Aorta (tissue), 5 donors: ENCODE measurements around the gene PDE3A. TPM values are rescaled to one million over a fixed set of nuclear protein-coding genes. Genes with fewer than 3 reads are reported as not detected.

Experiments
- ATAC-seq: fragments of 200-7000 bp; cut with Tn5 transposase; one replicate; pipeline ENCODE4 v1.9.1; 2022; ENCODE audit warnings: moderate library complexity; ENCODE audit not compliant: low FRiP score
- DNase-seq, 2 donors: peaks; one replicate each; pipeline ENCODE4 v3.0.0-alpha.2; 2020
- H3K27ac ChIP-seq, 2 donors: one replicate each; pipeline ENCODE4 v1.5.1; 2013; ENCODE audit warnings: low read length in 2 of 2, mild to moderate bottlenecking in 2 of 2, moderate library complexity in 2 of 2, control low read depth in 1 of 2, inconsistent platforms in 1 of 2, low read depth in 1 of 2
- H3K27me3 ChIP-seq, 2 donors: one replicate each; pipeline ENCODE4 v1.6.1; 2013; ENCODE audit warnings: control low read depth in 1 of 2, low read length in 1 of 2, mild to moderate bottlenecking in 1 of 2, moderate library complexity in 1 of 2; ENCODE audit not compliant: insufficient read depth in 2 of 2, control insufficient read depth in 1 of 2
- H3K36me3 ChIP-seq, 2 donors: one replicate each; pipeline ENCODE4 v1.6.1; 2013; ENCODE audit warnings: control low read depth in 1 of 2, low read length in 1 of 2, mild to moderate bottlenecking in 1 of 2; ENCODE audit not compliant: insufficient read depth in 2 of 2, control insufficient read depth in 1 of 2
- H3K4me1 ChIP-seq, 2 donors: one replicate each; pipeline ENCODE4 v1.6.1; 2013; ENCODE audit warnings: low read length in 2 of 2, control low read depth in 1 of 2, mild to moderate bottlenecking in 1 of 2, moderate library complexity in 1 of 2; ENCODE audit not compliant: insufficient read depth in 2 of 2, control insufficient read depth in 1 of 2
- H3K4me3 ChIP-seq, 2 donors: one replicate each; pipeline ENCODE4 v1.5.1; 2013; ENCODE audit warnings: low read length in 2 of 2, control low read depth in 1 of 2, mild to moderate bottlenecking in 1 of 2
- H3K9me3 ChIP-seq: one replicate; pipeline ENCODE4 v1.6.1; 2013; ENCODE audit warnings: mild to moderate bottlenecking, low read length; ENCODE audit not compliant: control insufficient read depth
- WGBS, 2 donors: extraction: QIAGEN DNeasy Blood & Tissue Kit; methylation state at CpG; one replicate each; pipeline ENCODE4 v1.1.7; 2013; 5-methylcytosine and 5-hydroxymethylcytosine counted together
- intact Hi-C, 2 donors: fragments of 100-400 bp; cut with DNase I; formaldehyde crosslinking; loops; one replicate each; pipeline versions ENCODE4 v1.14.2 to v1.15.0; 2022
- polyA plus RNA-seq, 2 donors: library from polyadenylated mRNA; stranded (reverse); fragments of 200-250 nt; gene quantifications; one replicate each; pipeline ENCODE4 v1.2.3, GENCODE V29; 2013
- total RNA-seq, 2 donors: library from RNA; stranded (reverse); fragmentation: NEBNext Ultra II Directional; extraction: Animal tissue kit (Norgen Biotek cat#: 25700); gene quantifications; one replicate each; pipeline ENCODE4 v1.2.1, GENCODE V29; 2021
- donor health status: healthy with polysubstance abuse.
- donor health status: Bipolar disorder and iron deficiency.
- donor health status: DM: no; HTN: no; CAD: no.
- donor health status: DM: no; HTN: no; CAD: no.
- donor health status: DM: yes; HTN: yes; CAD: no.

The PDE3A gene
- total and polyA plus RNA-seq, 4 donors = 7.4 to 99.3 (median 62.4) TPM

DNA sequence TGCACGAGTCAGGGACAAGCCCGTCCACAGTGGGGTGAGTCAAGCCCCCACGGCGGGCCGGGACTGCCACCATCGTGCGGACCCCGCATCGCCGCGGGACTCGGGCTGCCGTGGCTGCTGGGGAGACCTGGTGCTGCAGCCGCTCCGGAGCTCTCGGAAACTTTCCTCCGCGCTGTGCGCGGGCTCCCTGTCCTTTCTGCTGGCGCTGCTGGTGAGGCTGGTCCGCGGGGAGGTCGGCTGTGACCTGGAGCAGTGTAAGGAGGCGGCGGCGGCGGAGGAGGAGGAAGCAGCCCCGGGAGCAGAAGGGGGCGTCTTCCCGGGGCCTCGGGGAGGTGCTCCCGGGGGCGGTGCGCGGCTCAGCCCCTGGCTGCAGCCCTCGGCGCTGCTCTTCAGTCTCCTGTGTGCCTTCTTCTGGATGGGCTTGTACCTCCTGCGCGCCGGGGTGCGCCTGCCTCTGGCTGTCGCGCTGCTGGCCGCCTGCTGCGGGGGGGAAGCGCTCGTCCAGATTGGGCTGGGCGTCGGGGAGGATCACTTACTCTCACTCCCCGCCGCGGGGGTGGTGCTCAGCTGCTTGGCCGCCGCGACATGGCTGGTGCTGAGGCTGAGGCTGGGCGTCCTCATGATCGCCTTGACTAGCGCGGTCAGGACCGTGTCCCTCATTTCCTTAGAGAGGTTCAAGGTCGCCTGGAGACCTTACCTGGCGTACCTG lies 1.1 kb downstream of the PDE3A start:
- Histone ChIP-seq H3K27me3 (no peaks in the 10 kb centered on the region), H3K27ac (peak overlapping the region; percentile 35 to 52), H3K9me3 (no peaks in the 10 kb centered on the region), H3K4me1 (peaks cover 0 to 2% of the 10 kb centered on the region in 2 donors), H3K36me3 (no peaks in the 10 kb centered on the region), H3K4me3 (peak overlapping the region; percentile 84 to 95)
- ATAC-seq (peak; percentile 92), DNase-seq (peak; percentile 89 to 93)
- WGBS, 2 donors = 1% methylated on average over 57 to 63 of the region's 63 CpGs
- intact Hi-C loops = loop anchor here in 1 of 2 donors (5.0 to 10.0 kb wide), 4 partner anchors 92 to 615 kb away; no protein-coding TSS in a partner anchor

DNA sequence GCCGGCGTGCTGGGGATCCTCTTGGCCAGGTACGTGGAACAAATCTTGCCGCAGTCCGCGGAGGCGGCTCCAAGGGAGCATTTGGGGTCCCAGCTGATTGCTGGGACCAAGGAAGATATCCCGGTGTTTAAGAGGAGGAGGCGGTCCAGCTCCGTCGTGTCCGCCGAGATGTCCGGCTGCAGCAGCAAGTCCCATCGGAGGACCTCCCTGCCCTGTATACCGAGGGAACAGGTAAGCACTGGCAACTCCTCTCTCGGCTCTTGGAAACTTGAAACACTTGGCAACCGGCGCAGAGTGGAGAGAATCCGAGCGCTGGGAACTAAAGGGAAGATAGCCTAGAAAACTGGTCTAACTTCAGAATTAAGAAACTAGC lies 1.7 kb downstream of the PDE3A start:
- 0% methylated on average over 21 of the region's 21 CpGs for WGBS, 2 donors

DNA sequence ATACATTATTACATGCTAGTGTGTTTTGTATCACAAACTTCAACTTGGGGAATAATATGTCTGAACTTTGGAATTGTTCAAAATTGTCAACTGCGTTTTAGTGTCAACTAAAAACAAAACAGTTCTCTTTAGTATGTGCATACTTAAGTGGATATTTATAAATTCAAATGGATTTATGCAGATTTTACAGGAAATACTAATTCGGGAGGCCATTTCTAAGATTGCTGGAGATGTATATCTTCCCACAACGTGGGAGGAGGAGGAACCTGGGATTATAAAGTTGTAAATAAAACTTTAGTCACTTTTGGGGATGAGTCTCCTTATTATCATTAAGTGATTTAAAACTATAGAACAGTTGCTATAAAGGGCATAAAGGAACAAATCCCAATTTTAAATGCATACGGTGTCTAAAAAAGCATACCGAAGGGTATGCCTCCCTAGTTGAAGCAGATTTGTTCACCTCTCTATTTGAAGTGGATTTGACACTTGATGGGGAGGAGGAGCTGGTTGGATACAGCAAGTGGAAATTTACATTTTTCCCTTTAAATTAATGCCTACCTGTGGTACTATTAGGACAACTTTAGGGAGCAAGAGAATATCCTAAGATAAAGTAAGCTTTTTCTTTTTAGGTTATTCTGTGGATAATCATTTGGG lies 2.7 kb downstream of the PDE3A start:
- Histone ChIP-seq H3K27me3 (no peaks in the 10 kb centered on the region), H3K9me3 (no peaks in the 10 kb centered on the region), H3K36me3 (no peaks in the 10 kb centered on the region), H3K4me1 (peaks cover 0 to 3% of the 10 kb centered on the region in 2 donors), H3K4me3 (peak overlapping the region; percentile 84 to 95), H3K27ac (peak overlapping the region in 1 of 2 donors; percentile 36)
- ATAC-seq (no peak), DNase-seq (no peak)
- intact Hi-C loops = loop anchor here in 1 of 2 donors (5.0 kb wide), 1 partner anchor 231 kb away; no protein-coding TSS in a partner anchor
- 2 to 3% methylated on average over 5 of the region's 5 CpGs for WGBS, 2 donors

More for the DNA sequence above, 1.7 kb downstream of the PDE3A start:
- Histone ChIP-seq H3K4me3 (peak overlapping the region; percentile 84 to 95), H3K4me1 (peaks cover 0 to 3% of the 10 kb centered on the region in 2 donors), H3K36me3 (no peaks in the 10 kb centered on the region), H3K9me3 (no peaks in the 10 kb centered on the region), H3K27me3 (no peaks in the 10 kb centered on the region), H3K27ac (peak overlapping the region; percentile 28 to 35)
- ATAC-seq = peak; percentile 42
- intact Hi-C loops = loop anchor here in 1 of 2 donors (5.0 kb wide), 1 partner anchor 232 kb away; no protein-coding TSS in a partner anchor
- peak in 1 of 2 donors; percentile 51 for DNase-seq

DNA sequence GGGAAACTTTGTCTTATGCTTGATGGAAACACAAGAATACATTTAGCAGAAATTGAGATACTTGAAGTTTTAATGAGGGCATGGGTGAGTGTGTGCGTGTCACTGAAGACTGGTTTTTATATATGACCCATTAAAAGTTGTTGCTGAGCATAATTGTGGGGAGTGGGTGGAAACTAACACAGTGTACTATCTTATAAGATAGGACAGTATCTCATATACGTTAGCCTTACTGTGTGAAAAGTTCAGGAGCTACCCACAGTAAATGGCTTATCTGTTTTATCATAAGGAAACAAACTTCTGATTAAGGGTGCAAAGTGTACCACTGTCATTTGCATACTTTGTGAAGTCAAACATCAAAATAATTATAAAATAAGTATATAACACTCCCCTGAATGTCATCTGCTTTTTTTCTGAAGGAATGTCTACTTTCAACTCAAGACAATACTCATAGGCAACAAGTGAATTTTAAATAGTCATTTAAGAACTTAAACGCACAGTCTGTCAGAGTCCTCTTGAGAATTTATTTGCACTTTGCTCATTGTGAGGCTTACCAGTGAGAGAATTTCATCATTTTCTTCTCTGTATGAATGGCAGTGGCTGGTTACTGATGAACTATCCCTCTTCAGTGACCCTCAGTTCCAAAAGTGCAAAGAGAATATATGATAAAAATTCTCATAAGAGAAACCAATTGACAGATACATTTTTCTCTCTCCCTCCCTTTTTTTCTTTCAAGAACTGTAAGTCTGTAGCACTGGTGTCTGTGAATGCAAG lies 4.2 kb downstream of the PDE3A start:
- Histone ChIP-seq H3K27ac (no peak overlapping the region), H3K4me3 (peak overlapping the region; percentile 79 to 81), H3K27me3 (no peaks in the 10 kb centered on the region), H3K9me3 (no peaks in the 10 kb centered on the region), H3K4me1 (peaks cover 2 to 3% of the 10 kb centered on the region in 2 donors), H3K36me3 (no peaks in the 10 kb centered on the region)
- intact Hi-C loops = loop anchor here in 1 of 2 donors (5.0 kb wide), 1 partner anchor 230 kb away; no protein-coding TSS in a partner anchor
- WGBS, 2 donors = 5 to 6% methylated on average over 3 of the region's 3 CpGs
- ATAC-seq (no peak), DNase-seq (no peak)

DNA sequence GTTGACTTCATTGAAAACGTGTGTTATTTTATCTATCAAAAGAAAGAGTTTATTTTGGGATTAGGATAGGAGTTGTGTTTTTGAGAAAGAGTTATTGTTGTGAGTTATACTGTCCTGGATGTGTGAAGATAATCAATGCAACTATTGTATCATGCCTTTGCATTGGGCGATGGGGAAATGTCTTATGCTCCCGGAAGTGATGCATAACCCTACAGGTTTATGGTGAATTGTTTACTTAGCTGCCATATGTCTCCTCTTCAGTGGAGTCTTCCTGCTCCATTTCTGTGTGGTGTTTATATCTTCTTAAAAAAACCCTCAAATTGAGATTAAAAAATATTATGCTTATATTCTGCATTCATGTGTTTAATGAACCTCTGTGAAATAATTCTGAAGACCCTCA lies 6.5 kb downstream of the PDE3A start:
- intact Hi-C loops = loop anchor here in 1 of 2 donors (5.0 kb wide), 1 partner anchor 228 kb away; no protein-coding TSS in a partner anchor
- H3K4me1 ChIP-seq = peaks cover 2 to 3% of the 10 kb centered on the region in 2 donors
- WGBS, 2 donors = 7 to 18% methylated on average over 3 of the region's 3 CpGs
- H3K9me3 ChIP-seq = no peaks in the 10 kb centered on the region
- DNase-seq = no peak
- H3K27ac ChIP-seq = no peak overlapping the region
- no peak for ATAC-seq
- no peaks in the 10 kb centered on the region for H3K36me3 ChIP-seq
- H3K27me3 ChIP-seq = no peaks in the 10 kb centered on the region
- H3K4me3 ChIP-seq = peak overlapping the region; percentile 51 to 64

DNA sequence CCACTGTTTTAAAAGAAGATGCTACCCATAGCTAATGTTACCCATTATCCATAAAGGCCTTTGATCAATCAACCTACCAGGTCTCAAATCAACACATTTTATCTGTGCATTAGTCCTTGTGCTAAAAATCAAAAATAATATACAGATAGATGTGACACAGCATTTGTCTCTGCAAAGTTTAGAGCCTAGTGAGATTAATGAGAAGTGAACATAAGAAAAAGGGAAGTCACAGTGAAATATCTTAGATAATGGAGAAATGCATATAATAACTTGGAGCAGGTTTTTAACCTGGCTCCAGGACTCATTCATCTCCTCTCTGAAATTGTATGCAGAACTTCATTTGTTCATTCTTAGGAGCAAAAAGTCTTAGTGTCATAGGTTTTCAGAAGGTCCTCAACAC lies 7.2 kb downstream of the PDE3A start:
- ATAC-seq = no peak
- Histone ChIP-seq H3K36me3 (no peaks in the 10 kb centered on the region), H3K4me3 (peak overlapping the region in 1 of 2 donors; percentile 20), H3K27ac (no peak overlapping the region), H3K4me1 (peaks cover 2 to 3% of the 10 kb centered on the region in 2 donors), H3K9me3 (no peaks in the 10 kb centered on the region), H3K27me3 (no peaks in the 10 kb centered on the region)
- DNase-seq = no peak
- intact Hi-C loops = no loop called here

DNA sequence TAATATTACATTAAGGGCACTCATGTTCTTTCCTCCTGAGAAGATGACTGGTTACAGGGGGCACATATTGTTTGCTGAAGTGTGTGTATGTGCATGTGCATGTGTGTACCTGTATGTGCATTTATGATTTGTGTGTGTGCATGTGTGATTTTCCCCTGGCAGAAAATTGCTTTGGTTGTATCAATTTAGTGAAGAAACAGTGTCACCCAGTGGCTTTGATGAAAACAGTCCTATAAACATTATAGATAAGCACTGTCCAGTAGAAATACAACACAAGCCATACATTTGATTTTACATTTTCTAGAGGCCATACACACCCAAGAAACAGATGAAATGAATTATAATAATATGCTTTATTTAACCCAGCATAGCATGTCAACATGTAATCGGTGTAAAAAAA lies 8.6 kb downstream of the PDE3A start:
- Histone ChIP-seq H3K4me1 (peaks cover 3 to 4% of the 10 kb centered on the region in 2 donors), H3K27me3 (no peaks in the 10 kb centered on the region), H3K27ac (no peak overlapping the region), H3K36me3 (no peaks in the 10 kb centered on the region), H3K9me3 (no peaks in the 10 kb centered on the region), H3K4me3 (no peak overlapping the region)
- 35 to 36% methylated on average over 1 of the region's 1 CpG for WGBS, 2 donors
- intact Hi-C loops = no loop called here
- ATAC-seq = no peak
- DNase-seq = no peak

DNA sequence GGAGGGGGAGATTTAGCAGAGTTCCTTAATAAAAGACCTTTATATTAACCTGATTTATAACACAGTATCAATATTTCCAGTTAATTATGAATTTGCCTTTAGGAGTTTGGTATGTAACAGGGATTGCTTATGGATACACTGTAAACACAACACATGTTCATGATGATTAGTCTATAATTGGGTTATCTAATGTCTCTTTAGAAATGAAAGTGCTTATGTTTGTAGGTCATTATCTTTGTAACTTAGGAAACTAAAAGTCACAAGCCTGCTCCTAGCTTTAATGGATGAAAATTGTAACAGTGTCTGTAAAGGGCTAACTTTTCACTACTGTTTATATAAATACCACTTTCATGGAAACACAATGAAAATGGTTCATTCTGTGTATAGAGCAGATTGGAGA lies 9.4 kb downstream of the PDE3A start:
- Histone ChIP-seq H3K4me3 (no peak overlapping the region), H3K27ac (no peak overlapping the region), H3K36me3 (no peaks in the 10 kb centered on the region), H3K9me3 (no peaks in the 10 kb centered on the region), H3K27me3 (no peaks in the 10 kb centered on the region), H3K4me1 (peaks cover 2 to 4% of the 10 kb centered on the region in 2 donors)
- ATAC-seq = no peak
- no peak for DNase-seq
- intact Hi-C loops = no loop called here
